ENCODE data around the gene HK2.

DNA sequence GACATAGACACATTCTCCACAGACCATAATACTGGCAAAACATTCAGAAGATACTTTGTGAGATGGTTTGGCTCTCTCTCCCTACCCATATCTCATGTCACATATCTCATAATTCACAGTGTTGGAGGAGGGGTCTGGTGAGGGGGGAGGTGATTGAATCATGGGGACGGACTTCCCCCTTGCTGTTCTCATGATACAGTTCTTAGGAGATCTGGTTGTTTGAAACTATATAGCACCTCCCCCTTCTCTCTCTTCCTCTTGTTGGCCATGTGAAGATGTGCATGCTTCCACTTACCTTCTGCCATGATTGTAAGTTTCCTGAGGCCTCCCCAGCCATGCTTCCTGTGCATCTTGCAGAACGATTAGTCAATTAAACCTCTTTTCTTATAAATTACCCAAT, 61.1 kb downstream of the HK2 start:
- TF ChIP-seq, protein P1, sequence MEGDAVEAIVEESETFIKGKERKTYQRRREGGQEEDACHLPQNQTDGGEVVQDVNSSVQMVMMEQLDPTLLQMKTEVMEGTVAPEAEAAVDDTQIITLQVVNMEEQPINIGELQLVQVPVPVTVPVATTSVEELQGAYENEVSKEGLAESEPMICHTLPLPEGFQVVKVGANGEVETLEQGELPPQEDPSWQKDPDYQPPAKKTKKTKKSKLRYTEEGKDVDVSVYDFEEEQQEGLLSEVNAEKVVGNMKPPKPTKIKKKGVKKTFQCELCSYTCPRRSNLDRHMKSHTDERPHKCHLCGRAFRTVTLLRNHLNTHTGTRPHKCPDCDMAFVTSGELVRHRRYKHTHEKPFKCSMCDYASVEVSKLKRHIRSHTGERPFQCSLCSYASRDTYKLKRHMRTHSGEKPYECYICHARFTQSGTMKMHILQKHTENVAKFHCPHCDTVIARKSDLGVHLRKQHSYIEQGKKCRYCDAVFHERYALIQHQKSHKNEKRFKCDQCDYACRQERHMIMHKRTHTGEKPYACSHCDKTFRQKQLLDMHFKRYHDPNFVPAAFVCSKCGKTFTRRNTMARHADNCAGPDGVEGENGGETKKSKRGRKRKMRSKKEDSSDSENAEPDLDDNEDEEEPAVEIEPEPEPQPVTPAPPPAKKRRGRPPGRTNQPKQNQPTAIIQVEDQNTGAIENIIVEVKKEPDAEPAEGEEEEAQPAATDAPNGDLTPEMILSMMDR (IDR thresholded peaks at IDR 0.05) = no peak
- no peak for TF ChIP-seq POLR2AphosphoS5 (IDR thresholded peaks at IDR 0.05)
- TF ChIP-seq POLR2A (IDR thresholded peaks at IDR 0.05) = no peak

Data from prostate gland (tissue), 2 donors.